ENCODE results near the gene ARID3B.

ARID3B gene

GRCh38 chr15:74631087-74631385 lies 90.0 kb downstream of the ARID3B start:
- TF ChIP-seq TAF1 (IDR thresholded peaks at IDR 0.05; ENCODE audit: borderline replicate concordance, insufficient read depth, low read length) (no peak), POLR2AphosphoS5 (IDR thresholded peaks at IDR 0.05; ENCODE audit: low read depth, low read length) (peak; percentile 34; the same call in 1 of the 2 replicates)

GRCh38 chr15:74631408-74631807 lies 90.4 kb downstream of the ARID3B start:
- TF ChIP-seq FOXP2 (optimal IDR thresholded peaks at IDR 0.05; ENCODE audit: borderline replicate concordance, extremely low read depth, extremely low read length, insufficient read depth) (no peak), SIN3A (IDR thresholded peaks at IDR 0.05; ENCODE audit: borderline replicate concordance, insufficient read depth, low read length) (no peak), TAF1 (IDR thresholded peaks at IDR 0.05; ENCODE audit: borderline replicate concordance, insufficient read depth, low read length) (no peak), REST (IDR thresholded peaks at IDR 0.05; ENCODE audit: insufficient read depth in 1 of 2, low read depth in 2 of 2, low read length in 2 of 2) (no peak), POLR2AphosphoS5 (IDR thresholded peaks at IDR 0.05; ENCODE audit: low read depth, low read length) (no peak)

GRCh38 chr15:74631935-74632560 lies 91.0 kb downstream of the ARID3B start:
- TF ChIP-seq SIN3A (IDR thresholded peaks at IDR 0.05; ENCODE audit: borderline replicate concordance, insufficient read depth, low read length): no peak
- TF ChIP-seq POLR2AphosphoS5 (IDR thresholded peaks at IDR 0.05; ENCODE audit: low read depth, low read length): no peak
- TF ChIP-seq REST (IDR thresholded peaks at IDR 0.05; ENCODE audit: insufficient read depth in 1 of 2, low read depth in 2 of 2, low read length in 2 of 2): no peak
- no peak for TF ChIP-seq TAF1 (IDR thresholded peaks at IDR 0.05; ENCODE audit: borderline replicate concordance, insufficient read depth, low read length)
- TF ChIP-seq FOXP2 (optimal IDR thresholded peaks at IDR 0.05; ENCODE audit: borderline replicate concordance, extremely low read depth, extremely low read length, insufficient read depth): no peak

- TF ChIP-seq SIN3A (IDR thresholded peaks at IDR 0.05; ENCODE audit: borderline replicate concordance, insufficient read depth, low read length) (no peak), FOXP2 (optimal IDR thresholded peaks at IDR 0.05; ENCODE audit: borderline replicate concordance, extremely low read depth, extremely low read length, insufficient read depth) (no peak), POLR2AphosphoS5 (IDR thresholded peaks at IDR 0.05; ENCODE audit: low read depth, low read length) (no peak), TAF1 (IDR thresholded peaks at IDR 0.05; ENCODE audit: borderline replicate concordance, insufficient read depth, low read length) (no peak), REST (IDR thresholded peaks at IDR 0.05; ENCODE audit: insufficient read depth in 1 of 2, low read depth in 2 of 2, low read length in 2 of 2) (no peak)
Observed at GRCh38 chr15:74632601-74633000, 91.6 kb downstream of the ARID3B start.

GRCh38 chr15:74633781-74634180 lies 92.8 kb downstream of the ARID3B start:
- TF ChIP-seq POLR2AphosphoS5 (IDR thresholded peaks at IDR 0.05; ENCODE audit: low read depth, low read length): no peak
- TF ChIP-seq REST (IDR thresholded peaks at IDR 0.05; ENCODE audit: insufficient read depth in 1 of 2, low read depth in 2 of 2, low read length in 2 of 2): no peak
- TF ChIP-seq SIN3A (IDR thresholded peaks at IDR 0.05; ENCODE audit: borderline replicate concordance, insufficient read depth, low read length): no peak
- TF ChIP-seq FOXP2 (optimal IDR thresholded peaks at IDR 0.05; ENCODE audit: borderline replicate concordance, extremely low read depth, extremely low read length, insufficient read depth): no peak
- no peak for TF ChIP-seq TAF1 (IDR thresholded peaks at IDR 0.05; ENCODE audit: borderline replicate concordance, insufficient read depth, low read length)
